GM12864 (cell line): Measurements from ENCODE around the gene ACTR3C.
A peak's percentile ranks its signal among the peaks of the same experiment; 100 is the strongest.
"Not testable (repeated sequence)": the region's sequence is repeated elsewhere in the genome, so short reads cannot be mapped to it uniquely, and the experiment has no call there.

Source experiments
- DNase-seq: peaks from one replicate; pipeline ENCODE4 v3.0.0-alpha.2; 2011; ENCODE audit warnings: low read depth
- H3K4me3 ChIP-seq: 2 replicates; pipeline ENCODE4 v1.5.1; 2011; ENCODE audit warnings: mild to moderate bottlenecking, low read depth, low read length, control low read depth
- CTCF ChIP-seq: IDR thresholded peaks from 2 replicates; pipeline ENCODE4 v1.5.1; 2011; ENCODE audit warnings: low read depth, mild to moderate bottlenecking, moderate library complexity, low read length, control low read depth, inconsistent platforms; ENCODE audit errors: missing control alignments

ACTR3C gene

GRCh38 chr7:150302908-150303310, 20.4 kb downstream of the ACTR3C start:
- not testable (repeated sequence) for DNase-seq, H3K4me3 ChIP-seq

GRCh38 chr7:150297978-150298377, 25.4 kb downstream of the ACTR3C start:
- not testable (repeated sequence) for DNase-seq, H3K4me3 ChIP-seq

GRCh38 chr7:150296802-150297201, 26.5 kb downstream of the ACTR3C start:
- DNase-seq, H3K4me3 ChIP-seq: not testable (repeated sequence)

GRCh38 chr7:150295614-150296013, 27.7 kb downstream of the ACTR3C start:
- H3K4me3 ChIP-seq, DNase-seq: not testable (repeated sequence)

- H3K4me3 ChIP-seq, DNase-seq: not testable (repeated sequence)
Measured at GRCh38 chr7:150295027-150295426, 28.3 kb downstream of the ACTR3C start.

GRCh38 chr7:150290317-150290716, 33.0 kb downstream of the ACTR3C start:
- DNase-seq, H3K4me3 ChIP-seq: not testable (repeated sequence)

- not testable (repeated sequence) for H3K4me3 ChIP-seq, DNase-seq
Measured at GRCh38 chr7:150288816-150289215, 34.5 kb downstream of the ACTR3C start.

GRCh38 chr7:150287815-150288214, 35.5 kb downstream of the ACTR3C start:
- not testable (repeated sequence) for H3K4me3 ChIP-seq, DNase-seq

- not testable (repeated sequence) for H3K4me3 ChIP-seq, DNase-seq
- TF ChIP-seq CTCF, result peak; percentile 45
Measured at GRCh38 chr7:150285849-150286754, 37.2 kb downstream of the ACTR3C start.

- DNase-seq, H3K4me3 ChIP-seq: not testable (repeated sequence)
Measured at GRCh38 chr7:150283608-150284007, 39.7 kb downstream of the ACTR3C start.

- not testable (repeated sequence) for H3K4me3 ChIP-seq, DNase-seq
Measured at GRCh38 chr7:150283111-150283510, 40.2 kb downstream of the ACTR3C start.

GRCh38 chr7:150281681-150282403, 41.5 kb downstream of the ACTR3C start:
- not testable (repeated sequence) for DNase-seq, H3K4me3 ChIP-seq

- H3K4me3 ChIP-seq, DNase-seq: not testable (repeated sequence)
Measured at GRCh38 chr7:150278383-150278782, 45.0 kb downstream of the ACTR3C start.
